ENCODE results near the gene IRF6.

- TF ChIP-seq POLR2A (IDR thresholded peaks at IDR 0.05) = no peak
- no peak for TF ChIP-seq CTCF (IDR thresholded peaks at IDR 0.05)
Observed at GRCh38 chr1:209769171-209769904, 36.6 kb downstream of the IRF6 start.

Measured in adrenal gland (tissue), 5 donors.